B cell (primary cell): ENCODE measurements around the gene NUP214.

Experiments
- CTCF ChIP-seq: fragments of 200-600 bp; IDR thresholded peaks from one replicate; pipeline ENCODE4 v1.8.0; 2022; ENCODE audit warnings: antibody characterized with exemption, mild to moderate bottlenecking
- EZH2 ChIP-seq: IDR thresholded peaks from 2 replicates; pipeline ENCODE4 v1.6.1; 2012; ENCODE audit warnings: borderline replicate concordance, low read depth, mild to moderate bottlenecking, moderate library complexity, low read length; ENCODE audit not compliant: insufficient read depth, poor library complexity, severe bottlenecking

- TF ChIP-seq CTCF = no peak
- no peak for TF ChIP-seq EZH2
Measured at GRCh38 chr9:131282688-131283422, 157.5 kb downstream of the NUP214 start.
